IPS-NIHi7 (cell line): ENCODE results near the gene ZBTB20.
A peak's percentile ranks its signal among the peaks of the same experiment; 100 is the strongest.
"Not testable (repeated sequence)": the region's sequence is repeated elsewhere in the genome, so short reads cannot be mapped to it uniquely, and the experiment has no call there.

Source experiments
- DNase-seq: peaks from one replicate; pipeline ENCODE4 v3.0.0; 2012; ENCODE audit warnings: mixed read lengths; ENCODE audit errors: extremely low spot score

ZBTB20 gene

DNA sequence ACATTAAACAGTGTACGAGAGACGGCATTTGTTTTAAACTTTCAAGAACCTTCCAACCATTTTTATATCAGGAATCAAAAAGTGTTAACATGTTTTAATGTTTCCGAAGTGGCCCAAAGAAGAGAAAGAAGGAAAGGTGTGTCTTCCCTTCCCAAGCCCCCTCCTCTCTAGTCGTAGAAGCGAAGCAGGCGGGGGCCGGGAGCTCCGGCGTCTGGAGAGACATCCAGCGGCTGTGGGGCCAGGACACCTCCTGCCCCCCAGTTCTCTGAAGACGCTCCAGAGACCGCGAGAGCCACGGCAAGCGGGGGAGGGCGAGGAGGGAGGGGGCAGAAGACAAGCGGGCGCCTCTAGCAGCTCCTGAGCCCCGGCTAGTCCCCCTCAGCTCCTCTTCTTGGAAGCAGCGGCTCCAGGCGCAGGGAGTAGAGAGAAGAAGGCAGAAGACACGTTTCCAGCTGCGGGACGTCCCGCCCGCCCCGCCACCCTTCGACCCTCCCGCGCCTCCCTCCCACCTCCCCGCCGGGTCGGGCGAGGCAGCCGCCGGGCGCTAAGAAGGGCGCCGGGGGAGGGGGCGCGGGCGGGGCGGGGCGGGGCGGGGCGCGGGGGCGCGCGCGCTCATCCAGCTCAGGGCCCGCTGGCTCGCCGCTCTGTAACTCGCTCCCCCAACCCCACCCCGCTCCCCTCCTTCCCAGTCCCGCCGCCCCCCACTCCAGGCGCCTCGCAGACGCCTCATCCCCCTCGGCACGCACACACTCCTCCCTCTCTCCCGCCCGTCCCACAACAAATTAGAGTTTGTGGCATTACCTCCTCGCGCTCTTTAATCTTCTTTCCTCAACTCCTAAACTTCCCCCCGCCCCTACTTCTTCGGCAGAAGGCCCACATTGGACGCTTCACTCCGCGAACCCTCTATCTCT is at the start of gene ZBTB20:
ZBTB20 (minus strand) TSS at position 871 of the 911 bp plus-strand sequence.
- peak; percentile 70 for DNase-seq

DNA sequence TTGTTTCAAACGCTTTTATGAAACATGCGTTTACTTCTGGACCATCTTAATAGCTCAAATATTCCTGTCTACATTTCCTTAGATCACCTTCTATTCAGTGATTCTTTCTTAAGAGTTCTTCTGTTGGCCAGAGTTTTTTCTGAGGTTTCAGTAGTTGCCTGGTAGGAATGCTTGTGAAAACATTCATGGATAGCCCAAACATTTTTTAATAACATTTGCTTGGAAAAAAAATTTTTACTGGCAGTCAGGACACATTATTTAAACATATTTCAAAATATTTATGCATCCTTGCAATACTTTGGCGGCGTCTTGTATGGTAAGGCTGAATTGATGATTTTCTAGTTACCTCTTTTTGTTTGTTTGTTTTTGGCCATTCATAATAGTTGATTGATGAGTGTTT is 47.4 kb upstream of the ZBTB20 start:
- DNase-seq: no peak

GRCh38 chr3:115190747-115191146 is 43.7 kb upstream of the ZBTB20 start:
- no peak for DNase-seq

- no peak for DNase-seq
Measured at GRCh38 chr3:115187149-115187757, 40.2 kb upstream of the ZBTB20 start.

GRCh38 chr3:115186351-115187148 is 39.5 kb upstream of the ZBTB20 start:
- DNase-seq: no peak

DNA sequence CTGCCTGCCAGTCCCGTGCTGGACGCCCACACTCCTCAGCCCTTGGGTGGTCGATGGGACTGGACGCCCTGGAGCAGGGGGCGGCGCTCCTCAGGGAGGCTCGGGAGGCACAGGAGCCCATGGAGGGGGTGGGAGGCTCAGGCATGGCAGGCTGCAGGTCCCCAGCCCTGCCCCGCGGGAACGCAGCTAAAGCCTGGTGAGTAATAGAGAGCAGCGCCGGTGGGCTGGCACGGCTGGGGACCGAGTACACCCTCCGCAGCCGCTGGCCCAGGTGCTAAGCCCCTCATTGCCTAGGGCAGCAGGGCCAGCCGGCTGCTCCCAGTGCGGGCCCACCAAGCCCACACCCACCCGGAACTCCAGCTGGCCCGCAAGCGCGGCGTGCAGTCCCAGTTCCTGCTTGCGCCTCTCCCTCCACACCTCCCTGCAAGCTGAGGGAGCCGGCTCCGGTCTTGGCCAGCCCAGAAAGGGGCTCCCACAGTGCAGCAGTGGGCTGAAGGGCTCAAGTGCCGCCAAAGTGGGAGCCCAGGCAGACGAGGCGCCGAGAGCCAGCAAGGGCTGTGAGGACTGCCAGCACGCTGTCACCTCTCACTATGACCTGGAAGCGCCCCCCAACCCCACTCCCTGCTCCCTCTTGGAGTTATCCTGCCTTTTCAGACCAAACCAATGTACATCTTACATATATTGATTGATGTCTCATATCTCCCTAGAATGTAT is 37.9 kb upstream of the ZBTB20 start:
- not testable (repeated sequence) for DNase-seq

DNA sequence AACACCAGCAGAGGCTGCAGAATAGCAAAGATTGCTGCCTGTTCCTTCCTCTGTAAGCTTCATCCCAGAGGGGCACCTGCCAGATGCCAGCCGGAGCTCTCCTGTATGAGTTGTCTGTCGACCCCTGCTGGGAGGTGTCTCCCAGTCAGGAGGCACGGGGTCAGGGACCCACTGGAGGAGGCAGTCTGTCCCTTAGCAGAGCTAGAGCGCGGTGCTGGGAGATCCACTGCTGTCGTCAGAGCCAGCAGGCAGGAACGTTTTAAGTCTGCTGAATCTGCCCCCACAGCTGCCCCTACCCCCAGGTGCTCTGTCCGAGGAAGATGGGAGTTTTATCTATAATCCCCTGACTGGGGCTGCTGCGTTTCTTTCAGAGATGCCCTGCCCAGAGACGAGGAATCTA is 31.8 kb upstream of the ZBTB20 start:
- not testable (repeated sequence) for DNase-seq

GRCh38 chr3:115169808-115170207 is 22.7 kb upstream of the ZBTB20 start:
- no peak for DNase-seq

- DNase-seq: no peak
Measured at GRCh38 chr3:115165701-115166100, 18.6 kb upstream of the ZBTB20 start.

- DNase-seq: no peak
Measured at GRCh38 chr3:115165266-115165665, 18.2 kb upstream of the ZBTB20 start.

DNA sequence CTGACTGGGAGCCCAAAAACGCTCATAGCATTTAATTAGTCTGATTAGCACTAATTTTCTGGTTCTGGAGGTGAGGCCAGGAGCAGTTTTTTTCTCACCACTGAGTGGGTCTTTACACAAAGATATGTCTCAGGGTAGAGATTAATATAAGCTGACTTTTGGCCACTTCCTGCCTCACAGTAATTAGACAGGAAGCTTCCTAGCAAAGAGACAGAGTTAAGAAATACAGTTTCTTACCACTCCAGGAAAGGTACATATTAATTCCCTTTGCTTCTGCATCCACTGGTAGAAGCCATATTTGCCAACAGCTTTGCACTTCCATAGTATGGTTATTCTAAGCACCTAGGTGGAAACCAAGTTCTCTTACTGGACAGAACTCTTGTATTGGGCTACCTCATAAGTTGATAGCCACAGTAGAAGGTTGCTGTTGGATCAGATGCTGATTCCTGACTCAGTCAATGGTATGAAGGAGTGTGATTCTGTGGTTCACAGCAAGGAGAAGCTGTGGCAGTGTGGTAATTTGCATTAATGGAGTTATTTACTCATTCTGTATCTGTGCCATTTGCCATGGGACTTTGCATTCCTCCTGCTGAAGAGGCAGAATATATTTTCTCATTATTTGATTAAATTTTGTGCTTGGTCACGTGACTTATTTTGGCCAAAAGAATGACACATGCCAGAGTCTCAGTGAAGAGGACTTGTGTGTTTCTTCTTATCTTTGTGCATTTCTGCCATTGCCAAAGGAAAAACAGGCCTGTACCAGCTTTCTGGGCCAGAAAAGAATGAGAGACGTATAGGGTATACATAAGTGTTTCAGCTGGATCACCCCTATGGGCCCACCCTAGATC is 17.5 kb upstream of the ZBTB20 start:
- DNase-seq: no peak

GRCh38 chr3:115162759-115163158 is 15.7 kb upstream of the ZBTB20 start:
- DNase-seq: no peak

DNA sequence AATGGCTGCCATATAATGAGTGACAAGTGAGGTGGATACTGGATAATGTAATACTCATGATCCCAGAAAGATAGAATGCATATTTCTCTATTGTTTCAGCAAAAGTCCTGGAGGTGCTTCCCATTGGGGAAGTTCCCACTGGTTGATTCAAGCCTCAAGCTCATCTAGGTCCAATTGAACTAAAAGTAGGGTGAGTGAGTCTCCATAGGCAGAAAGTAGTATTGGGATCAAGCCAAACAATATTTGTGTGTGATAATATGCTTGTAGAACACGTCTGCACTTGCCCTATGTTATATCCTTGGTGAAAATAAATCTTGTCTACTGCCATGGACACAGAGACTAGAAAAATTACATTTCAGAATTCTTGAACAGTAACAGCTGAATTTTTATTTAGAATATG is 14.8 kb upstream of the ZBTB20 start:
- DNase-seq: no peak

DNA sequence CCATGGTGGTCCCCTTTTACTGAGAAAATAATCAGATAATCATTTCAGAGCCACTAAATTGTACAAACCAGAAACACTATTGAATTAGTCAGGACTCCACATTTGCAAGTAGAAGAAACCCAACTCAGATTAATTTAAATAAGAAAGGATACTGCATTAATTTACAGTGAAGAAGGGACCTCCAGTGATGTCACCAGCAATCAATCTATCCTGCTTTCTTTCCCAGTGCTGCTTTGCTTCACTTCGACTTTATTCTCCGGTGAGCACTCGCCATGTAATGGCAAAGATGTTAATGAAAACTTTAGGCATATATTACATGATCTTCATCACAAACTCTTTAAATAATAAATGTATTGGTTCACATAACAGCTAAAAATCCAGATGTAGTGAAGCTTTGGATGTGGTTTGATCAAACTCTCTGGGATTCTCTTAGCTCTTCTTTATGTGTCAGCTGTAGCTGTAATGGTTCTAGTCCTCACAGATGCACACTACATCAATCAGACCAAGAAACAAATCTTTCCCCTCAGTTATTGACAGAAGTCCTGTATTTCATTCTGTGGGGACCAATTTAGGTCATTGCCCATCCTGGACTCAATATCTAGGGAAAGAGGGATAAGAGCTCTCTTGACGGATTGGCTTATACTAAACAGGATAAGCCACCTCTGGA is 14.2 kb upstream of the ZBTB20 start:
- DNase-seq: no peak

GRCh38 chr3:115160295-115160694 is 13.2 kb upstream of the ZBTB20 start:
- no peak for DNase-seq

DNA sequence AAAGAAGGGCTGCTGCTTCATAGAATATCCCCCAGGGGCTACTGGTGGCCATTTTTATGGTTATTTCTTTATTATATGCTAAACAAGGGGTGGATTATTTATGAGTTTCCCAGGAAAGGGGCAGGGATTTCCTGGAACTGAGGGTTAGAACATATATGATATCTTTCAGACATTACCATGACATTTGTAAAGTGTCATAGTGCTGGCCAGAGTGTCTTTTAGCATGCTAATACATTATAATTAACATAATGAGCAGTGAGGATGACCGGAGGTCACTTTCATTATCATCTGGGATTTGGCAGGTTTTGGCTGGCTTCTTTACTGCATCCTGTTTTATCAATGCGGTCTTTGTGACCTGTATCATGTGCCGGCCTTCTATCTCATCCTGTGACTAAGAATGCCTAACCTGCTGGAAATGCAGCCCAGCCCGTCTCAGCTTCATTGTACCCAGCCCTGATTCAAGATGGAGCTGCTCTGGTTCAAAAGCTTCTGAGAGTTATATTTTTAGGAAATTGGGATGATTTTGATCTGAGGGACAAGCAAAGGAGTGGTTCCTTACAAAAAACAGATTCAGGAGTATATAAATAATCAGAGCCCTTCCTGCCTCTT is 9.1 kb upstream of the ZBTB20 start:
- DNase-seq: no peak

GRCh38 chr3:115154611-115155010 is 7.5 kb upstream of the ZBTB20 start:
- DNase-seq: no peak

- no peak for DNase-seq
Measured at GRCh38 chr3:115151921-115152320, 4.8 kb upstream of the ZBTB20 start.

GRCh38 chr3:115148142-115148790 is 1.2 kb upstream of the ZBTB20 start:
- DNase-seq: no peak
